ENCODE measurements around the gene FBXO4.

FBXO4 gene

GRCh38 chr5:41906151-41906550 is 18.9 kb upstream of the FBXO4 start:
- Histone ChIP-seq H3K4me3 (replicated peaks; ENCODE audit: low read depth, low read length) (no peak overlapping the region), H3K36me3 (ENCODE audit: control insufficient read depth, insufficient read depth, low read length) (no peaks in the 10 kb centered on the region; the same call in none of the 2 replicates), H3K27me3 (replicated peaks; ENCODE audit: control insufficient read depth, insufficient read depth, low read length) (no peaks in the 10 kb centered on the region)
- no peak for TF ChIP-seq CTCF (IDR thresholded peaks at IDR 0.05; ENCODE audit: insufficient read depth, low read length, poor library complexity, severe bottlenecking)
- DNase-seq (ENCODE audit: extremely low read depth, insufficient read length), result no peak

- H3K36me3 ChIP-seq (ENCODE audit: control insufficient read depth, insufficient read depth, low read length), result peaks cover 1% of the 10 kb centered on the region
- H3K27me3 ChIP-seq (replicated peaks; ENCODE audit: control insufficient read depth, insufficient read depth, low read length), result no peaks in the 10 kb centered on the region
- no peak overlapping the region for H3K4me3 ChIP-seq (replicated peaks; ENCODE audit: low read depth, low read length)
- no peak for TF ChIP-seq CTCF (IDR thresholded peaks at IDR 0.05; ENCODE audit: insufficient read depth, low read length, poor library complexity, severe bottlenecking)
- DNase-seq (ENCODE audit: extremely low read depth, insufficient read length), result no peak
Observed at GRCh38 chr5:41908374-41909079, 16.6 kb upstream of the FBXO4 start.

- Histone ChIP-seq H3K36me3 (ENCODE audit: control insufficient read depth, insufficient read depth, low read length) (peaks cover 5% of the 10 kb centered on the region), H3K4me3 (replicated peaks; ENCODE audit: low read depth, low read length) (no peak overlapping the region), H3K27me3 (replicated peaks; ENCODE audit: control insufficient read depth, insufficient read depth, low read length) (no peaks in the 10 kb centered on the region)
- no peak for TF ChIP-seq CTCF (IDR thresholded peaks at IDR 0.05; ENCODE audit: insufficient read depth, low read length, poor library complexity, severe bottlenecking)
- peak; percentile 9 for DNase-seq (ENCODE audit: extremely low read depth, insufficient read length)
Observed at GRCh38 chr5:41918105-41918504, 7.0 kb upstream of the FBXO4 start.

- no peak for TF ChIP-seq CTCF (IDR thresholded peaks at IDR 0.05; ENCODE audit: insufficient read depth, low read length, poor library complexity, severe bottlenecking)
- Histone ChIP-seq H3K4me3 (replicated peaks; ENCODE audit: low read depth, low read length) (no peak overlapping the region), H3K36me3 (ENCODE audit: control insufficient read depth, insufficient read depth, low read length) (no peaks in the 10 kb centered on the region; the same call in 1 of the 2 replicates), H3K27me3 (replicated peaks; ENCODE audit: control insufficient read depth, insufficient read depth, low read length) (no peaks in the 10 kb centered on the region)
- no peak for DNase-seq (ENCODE audit: extremely low read depth, insufficient read length)
Observed at GRCh38 chr5:41921166-41921565, 3.9 kb upstream of the FBXO4 start.

- no peak for DNase-seq (ENCODE audit: extremely low read depth, insufficient read length)
- H3K36me3 ChIP-seq (ENCODE audit: control insufficient read depth, insufficient read depth, low read length), result no peaks in the 10 kb centered on the region; the same call in 1 of the 2 replicates
- H3K4me3 ChIP-seq (replicated peaks; ENCODE audit: low read depth, low read length), result no peak overlapping the region
- H3K27me3 ChIP-seq (replicated peaks; ENCODE audit: control insufficient read depth, insufficient read depth, low read length), result no peaks in the 10 kb centered on the region
- TF ChIP-seq CTCF (IDR thresholded peaks at IDR 0.05; ENCODE audit: insufficient read depth, low read length, poor library complexity, severe bottlenecking), result no peak
Observed at GRCh38 chr5:41921874-41922273, 3.2 kb upstream of the FBXO4 start.

GRCh38 chr5:41924526-41924871 is 582 bp upstream of the FBXO4 start:
- Histone ChIP-seq H3K36me3 (ENCODE audit: control insufficient read depth, insufficient read depth, low read length) (no peaks in the 10 kb centered on the region; the same call in 1 of the 2 replicates), H3K27me3 (replicated peaks; ENCODE audit: control insufficient read depth, insufficient read depth, low read length) (no peaks in the 10 kb centered on the region), H3K4me3 (replicated peaks; ENCODE audit: low read depth, low read length) (peak overlapping the region; percentile 72)
- DNase-seq (ENCODE audit: extremely low read depth, insufficient read length), result no peak
- no peak for TF ChIP-seq CTCF (IDR thresholded peaks at IDR 0.05; ENCODE audit: insufficient read depth, low read length, poor library complexity, severe bottlenecking)
